NCI-H2227 treated with DMSO at 0.1 percent for 48 hours (cell line): ENCODE data around the gene NID1.
"Not testable (repeated sequence)": the region's sequence is repeated elsewhere in the genome, so short reads cannot be mapped to it uniquely, and the experiment has no call there.

Experiments used
- DNase-seq: peaks from one replicate; lab custom pipeline; 2025; lab: John Stamatoyannopoulos, UW

NID1 gene

DNA sequence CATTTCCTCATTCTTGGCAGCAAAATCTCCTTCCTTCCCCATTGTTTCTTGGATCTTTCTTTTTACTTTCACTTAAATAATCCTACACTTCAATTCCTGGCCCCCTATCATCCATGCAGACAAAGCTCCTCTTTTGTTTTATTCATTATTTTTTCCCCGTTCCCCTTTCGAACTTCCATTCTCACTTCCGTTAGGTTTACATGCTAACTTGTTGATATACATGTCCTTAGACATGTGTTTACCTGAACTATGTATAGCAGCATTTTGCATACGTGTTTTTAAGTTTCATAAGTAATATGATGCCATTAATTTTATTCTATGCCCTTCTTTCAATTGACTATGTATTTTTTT lies 131.1 kb downstream of the NID1 start:
- DNase-seq = no peak

- no peak for DNase-seq
Observed at GRCh38 chr1:235933017-235933765, 131.7 kb downstream of the NID1 start.

DNA sequence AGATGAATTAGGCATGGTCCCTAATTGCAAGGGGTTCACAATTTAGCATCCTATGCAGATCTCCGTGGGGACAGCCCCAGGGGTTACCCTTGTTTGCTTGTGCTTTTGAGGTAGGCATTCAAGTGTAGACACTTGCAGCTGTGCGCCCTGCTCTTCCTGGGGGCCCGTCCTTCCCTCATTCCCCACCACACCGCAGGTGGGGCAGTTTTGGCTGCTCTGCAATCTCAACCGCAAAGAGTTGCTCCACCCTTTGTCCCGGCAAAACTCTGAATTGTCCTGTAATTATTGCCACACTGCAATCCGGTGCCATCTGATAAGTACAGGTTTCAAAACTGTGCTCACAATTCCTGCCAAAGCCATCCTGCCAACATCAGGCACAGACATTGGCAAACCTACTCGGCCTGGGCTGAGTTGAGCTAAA lies 132.8 kb downstream of the NID1 start:
- DNase-seq = no peak

DNA sequence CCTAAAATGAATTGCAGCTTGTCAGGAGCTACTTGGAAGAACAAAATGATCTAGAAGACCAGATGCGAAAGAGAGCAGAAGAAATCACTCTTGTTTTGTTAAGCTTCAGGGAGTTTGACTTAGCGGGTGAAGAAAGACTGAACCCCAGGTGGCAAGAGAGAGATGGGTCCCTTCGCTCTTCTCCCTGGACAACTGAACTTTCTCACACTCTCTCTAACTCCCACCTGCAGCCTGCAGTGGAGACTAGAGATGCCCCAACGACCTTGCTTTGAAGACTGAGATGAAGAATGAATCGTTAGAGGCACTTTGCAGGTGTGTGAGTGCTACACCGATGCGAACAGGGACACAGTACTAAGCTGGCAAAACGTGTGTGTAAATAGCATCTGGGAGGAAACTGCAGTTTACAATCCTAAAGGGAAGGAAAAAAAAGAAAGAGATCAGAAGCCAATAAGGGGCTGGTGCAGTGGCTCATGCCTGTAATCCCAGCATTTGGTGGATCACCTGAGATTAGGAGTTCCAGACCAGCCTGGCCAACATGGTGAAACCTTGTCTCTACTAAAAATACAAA lies 133.6 kb downstream of the NID1 start:
- DNase-seq = no peak

DNA sequence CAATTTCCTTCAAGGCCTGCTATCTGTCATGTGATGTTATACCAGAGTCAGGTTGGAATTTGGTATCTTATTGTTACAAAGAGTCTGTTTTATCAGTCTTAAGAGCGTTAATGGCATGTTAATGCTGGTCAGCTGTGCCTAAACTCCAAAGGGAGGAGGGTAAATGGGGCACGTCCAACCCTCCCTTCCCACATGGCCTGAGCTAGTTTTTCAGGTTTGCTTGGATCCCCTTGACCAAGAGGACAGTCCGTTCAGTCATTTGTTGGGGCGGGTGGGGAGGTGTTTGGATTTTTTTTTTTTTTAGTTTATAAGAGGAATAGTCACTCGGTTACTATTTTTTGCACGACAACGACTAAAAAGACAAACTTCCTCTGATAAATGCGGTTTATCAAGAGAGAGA lies 134.3 kb downstream of the NID1 start:
- DNase-seq = no peak

DNA sequence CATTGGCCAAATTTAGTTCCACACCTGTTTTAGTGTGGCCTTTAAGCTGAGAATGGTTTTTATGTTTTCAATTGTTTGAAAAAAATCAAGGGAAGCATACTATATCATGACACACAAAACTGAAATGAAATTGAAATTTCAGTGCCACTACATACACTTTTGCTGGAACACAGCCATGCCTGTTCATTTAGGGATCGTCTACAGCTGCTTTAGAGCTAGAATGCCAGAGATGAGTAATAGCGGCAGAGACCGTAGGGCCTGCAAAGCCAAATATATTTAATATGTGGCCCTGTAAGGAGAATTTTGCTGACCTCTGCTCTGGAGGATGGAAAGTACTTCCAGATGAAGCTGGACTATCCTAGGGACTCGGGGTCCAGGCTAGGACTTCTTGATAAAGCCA lies 135.7 kb downstream of the NID1 start:
- no peak for DNase-seq

DNA sequence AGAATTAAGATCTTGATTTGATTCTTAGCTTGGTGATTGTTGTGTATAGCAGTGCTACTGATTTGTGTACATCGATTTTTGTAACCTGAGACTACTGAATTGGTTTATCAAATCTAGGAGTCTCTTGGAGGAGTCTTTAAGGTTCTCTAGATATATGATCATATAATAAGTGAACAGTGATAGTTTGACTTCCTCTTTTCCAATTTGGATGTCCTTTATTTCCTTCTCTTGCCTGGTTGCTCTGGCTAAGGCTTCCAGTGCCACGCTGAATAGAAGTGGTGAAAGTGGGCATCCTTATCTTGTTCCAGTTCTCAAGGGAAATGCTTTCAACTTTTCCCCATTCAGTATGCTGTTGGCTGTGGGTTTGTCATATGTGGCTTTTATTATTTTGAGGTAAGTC lies 136.7 kb downstream of the NID1 start:
- DNase-seq = no peak

- DNase-seq = not testable (repeated sequence)
Observed at GRCh38 chr1:235927551-235927950, 137.3 kb downstream of the NID1 start.
